Smooth muscle cell (in vitro differentiated cells): ENCODE results near the gene BEAN1. TPM values are rescaled to one million over a fixed set of nuclear protein-coding genes. Genes with fewer than 3 reads are reported as not detected.

Experiments
- DNase-seq: peaks from one replicate; lab custom pipeline; 2025; ENCODE audit not compliant: unreplicated experiment; lab: John Stamatoyannopoulos, UW
- H2AFZ ChIP-seq: fragments of 200-600 bp; sonication (generic); 2 replicates; pipeline ENCODE4 v1.6.0; 2016; ENCODE audit warnings: antibody characterized with exemption, low read depth, mild to moderate bottlenecking
- H3F3A ChIP-seq: fragments of 200-600 bp; sonication (generic); 2 replicates; pipeline ENCODE4 v1.6.0; 2017; ENCODE audit warnings: antibody characterized with exemption, low read depth
- H3K27ac ChIP-seq: fragments of 200-600 bp; sonication (generic); 2 replicates; pipeline ENCODE4 v1.5.1; 2016; ENCODE audit warnings: low read depth, mild to moderate bottlenecking
- H3K27me3 ChIP-seq: fragments of 200-600 bp; sonication (generic); 2 replicates; pipeline ENCODE4 v1.6.1; 2016; ENCODE audit warnings: low read depth, mild to moderate bottlenecking
- H3K36me3 ChIP-seq: fragments of 200-600 bp; sonication (generic); 2 replicates; pipeline ENCODE4 v1.5.1; 2016; ENCODE audit warnings: low read depth
- H3K4me1 ChIP-seq: fragments of 200-600 bp; sonication (generic); 2 replicates; pipeline ENCODE4 v1.5.1; 2016; ENCODE audit warnings: low read depth
- H3K4me2 ChIP-seq: fragments of 200-600 bp; sonication (generic); 2 replicates; pipeline ENCODE4 v1.6.0; 2016; ENCODE audit warnings: mild to moderate bottlenecking
- H3K4me3 ChIP-seq: fragments of 200-600 bp; sonication (generic); 2 replicates; pipeline ENCODE4 v1.5.1; 2016; ENCODE audit warnings: mild to moderate bottlenecking
- H3K79me2 ChIP-seq: fragments of 200-600 bp; sonication (generic); 2 replicates; pipeline ENCODE4 v1.6.0; 2016; ENCODE audit warnings: low read depth, mild to moderate bottlenecking
- H3K9ac ChIP-seq: fragments of 200-600 bp; sonication (generic); 2 replicates; pipeline ENCODE4 v1.6.0; 2016; ENCODE audit warnings: low read depth
- H3K9me3 ChIP-seq: fragments of 200-600 bp; sonication (generic); replicated peaks from 2 replicates; pipeline ENCODE4 v1.5.1; 2016; ENCODE audit warnings: low read depth
- H4K20me1 ChIP-seq: fragments of 200-600 bp; sonication (generic); 2 replicates; pipeline ENCODE4 v1.6.0; 2016; ENCODE audit warnings: low read depth
- WGBS: methylation state at CpG from one replicate; pipeline ENCODE4 v1.1.7; 2016; ENCODE audit warnings: low lambda C conversion rate; 5-methylcytosine and 5-hydroxymethylcytosine counted together
- polyA plus RNA-seq: library from polyadenylated mRNA; unstranded; fragments of >200 nt; fragmentation: Nextera tagmentation; extraction: Ambion mirVana; gene quantifications from 2 replicates; pipeline ENCODE4 v1.2.1, GENCODE V29; 2016
- total RNA-seq: library from RNA; depleted of rRNA; stranded (reverse); fragments of >200 nt; gene quantifications from 2 replicates; pipeline ENCODE4 v1.2.3, GENCODE V29; 2014
- TF ChIP-seq, protein P1 (sequence below): fragments of 200-600 bp; sonication (generic); IDR thresholded peaks from 2 replicates; pipeline ENCODE4 v1.5.1; 2017; ENCODE audit warnings: borderline replicate concordance, mild to moderate bottlenecking, antibody characterized with exemption; ENCODE audit not compliant: insufficient read depth, poor library complexity, severe bottlenecking

BEAN1 gene
- total and polyA plus RNA-seq, 2 experiments from 2014 or later, result 0.94 to 4.9 TPM

DNA sequence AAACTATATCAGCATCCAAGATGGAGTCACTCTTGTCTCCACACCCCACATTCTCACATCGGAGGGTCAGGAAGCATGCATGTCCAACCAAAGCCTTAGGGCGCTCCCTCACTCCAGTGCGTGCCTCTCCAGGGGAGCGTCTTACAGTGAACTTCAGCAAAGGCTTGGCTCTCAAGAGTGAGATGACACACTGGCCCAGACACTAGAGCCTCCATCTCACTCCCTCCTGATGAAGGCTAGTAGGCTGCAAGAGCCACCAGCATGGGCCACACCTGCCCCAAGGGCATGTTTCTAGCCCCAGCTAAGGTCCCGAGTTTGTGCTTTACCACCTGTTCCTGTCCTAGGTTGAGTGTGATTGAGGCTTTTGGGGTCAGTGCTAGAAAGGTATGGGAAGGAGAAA, 40.5 kb downstream of the BEAN1 start:
- peaks cover 11% of the 10 kb centered on the region for H3K27me3 ChIP-seq
- no peak overlapping the region for H3K9ac ChIP-seq
- H4K20me1 ChIP-seq, result no peaks in the 10 kb centered on the region
- H2AFZ ChIP-seq, result no peak overlapping the region
- no peak overlapping the region for H3K4me2 ChIP-seq
- no peaks in the 10 kb centered on the region for H3F3A ChIP-seq
- DNase-seq, result no peak
- H3K79me2 ChIP-seq, result no peaks in the 10 kb centered on the region
- H3K36me3 ChIP-seq, result no peaks in the 10 kb centered on the region
- 94% methylated on average over 5 of the region's 5 CpGs for WGBS
- no peak overlapping the region for H3K27ac ChIP-seq
- H3K4me1 ChIP-seq, result no peaks in the 10 kb centered on the region
- TF ChIP-seq, protein P1, sequence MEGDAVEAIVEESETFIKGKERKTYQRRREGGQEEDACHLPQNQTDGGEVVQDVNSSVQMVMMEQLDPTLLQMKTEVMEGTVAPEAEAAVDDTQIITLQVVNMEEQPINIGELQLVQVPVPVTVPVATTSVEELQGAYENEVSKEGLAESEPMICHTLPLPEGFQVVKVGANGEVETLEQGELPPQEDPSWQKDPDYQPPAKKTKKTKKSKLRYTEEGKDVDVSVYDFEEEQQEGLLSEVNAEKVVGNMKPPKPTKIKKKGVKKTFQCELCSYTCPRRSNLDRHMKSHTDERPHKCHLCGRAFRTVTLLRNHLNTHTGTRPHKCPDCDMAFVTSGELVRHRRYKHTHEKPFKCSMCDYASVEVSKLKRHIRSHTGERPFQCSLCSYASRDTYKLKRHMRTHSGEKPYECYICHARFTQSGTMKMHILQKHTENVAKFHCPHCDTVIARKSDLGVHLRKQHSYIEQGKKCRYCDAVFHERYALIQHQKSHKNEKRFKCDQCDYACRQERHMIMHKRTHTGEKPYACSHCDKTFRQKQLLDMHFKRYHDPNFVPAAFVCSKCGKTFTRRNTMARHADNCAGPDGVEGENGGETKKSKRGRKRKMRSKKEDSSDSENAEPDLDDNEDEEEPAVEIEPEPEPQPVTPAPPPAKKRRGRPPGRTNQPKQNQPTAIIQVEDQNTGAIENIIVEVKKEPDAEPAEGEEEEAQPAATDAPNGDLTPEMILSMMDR, result no peak
- no peak overlapping the region for H3K4me3 ChIP-seq
- H3K9me3 ChIP-seq, result no peaks in the 10 kb centered on the region

DNA sequence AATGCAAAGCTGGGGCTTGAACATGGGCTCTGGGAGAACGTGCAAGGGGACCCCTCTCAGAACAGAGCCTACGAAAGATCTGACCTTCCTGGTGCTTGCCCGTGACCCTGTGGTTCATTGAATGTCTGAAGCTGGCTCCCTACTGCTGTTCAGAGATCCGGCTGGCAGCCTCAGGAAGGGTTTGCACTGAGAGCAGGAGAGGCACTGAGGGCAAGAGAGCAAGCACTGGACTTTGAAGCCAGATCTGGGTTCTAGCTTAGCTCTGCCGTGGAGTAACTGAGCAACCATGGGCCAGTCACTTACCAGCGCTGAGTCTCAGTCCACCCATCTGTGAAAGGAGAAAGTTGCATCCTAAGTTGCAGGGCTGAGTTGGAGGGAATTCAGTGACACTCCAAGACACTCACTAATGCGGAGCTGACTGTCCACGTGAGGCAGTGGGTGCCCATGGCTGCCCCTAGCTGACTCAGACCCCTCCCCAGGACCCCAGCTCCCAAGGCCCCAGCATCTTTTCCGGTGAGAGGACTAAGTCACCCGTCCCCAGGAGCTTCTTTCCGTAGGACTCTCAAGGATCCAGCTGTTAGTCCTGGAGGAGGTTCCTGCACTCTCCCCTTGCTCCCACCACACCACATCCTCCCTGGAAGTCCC, 41.3 kb downstream of the BEAN1 start:
- TF ChIP-seq, protein P1, result no peak
- Histone ChIP-seq H3K27me3 (peaks cover 6% of the 10 kb centered on the region), H3K36me3 (no peaks in the 10 kb centered on the region), H3K4me2 (no peak overlapping the region), H3K4me1 (no peaks in the 10 kb centered on the region), H2AFZ (no peak overlapping the region), H3K4me3 (no peak overlapping the region), H3K9me3 (no peaks in the 10 kb centered on the region), H3K27ac (no peak overlapping the region), H3K9ac (no peak overlapping the region), H3K79me2 (no peaks in the 10 kb centered on the region), H3F3A (no peaks in the 10 kb centered on the region), H4K20me1 (no peaks in the 10 kb centered on the region)
- WGBS, result 92% methylated on average over 11 of the region's 11 CpGs
- DNase-seq, result no peak

DNA sequence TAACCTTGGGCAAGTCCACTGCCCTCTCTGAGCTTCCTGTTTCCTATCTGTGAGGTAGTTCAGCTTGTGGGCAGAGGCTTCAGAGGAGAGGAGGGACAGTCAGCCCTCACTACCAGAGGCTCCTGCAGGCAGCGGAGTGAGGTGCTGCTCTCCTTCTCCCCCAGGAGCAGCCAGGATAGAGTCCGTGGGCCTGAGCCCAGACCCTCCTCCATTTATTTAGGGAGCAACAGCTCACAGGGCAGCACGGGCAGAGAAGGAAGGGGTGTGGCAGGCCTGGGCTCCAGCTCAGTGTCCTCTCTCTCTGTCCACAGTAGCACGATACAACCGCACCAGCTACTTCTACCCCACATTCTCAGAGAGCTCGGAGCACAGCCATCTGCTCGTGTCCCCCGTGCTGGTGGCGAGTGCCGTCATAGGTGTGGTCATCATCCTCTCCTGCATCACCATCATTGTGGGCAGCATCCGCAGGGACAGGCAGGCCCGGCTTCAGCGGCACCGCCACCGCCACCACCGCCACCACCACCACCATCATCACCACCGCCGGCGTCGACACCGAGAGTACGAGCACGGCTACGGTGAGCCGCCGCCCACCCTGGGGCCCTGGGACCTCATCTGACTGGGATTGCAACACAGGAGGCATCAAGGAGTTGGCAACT, 42.3 kb downstream of the BEAN1 start:
- no peak overlapping the region for H3K9ac ChIP-seq
- no peak overlapping the region for H3K27ac ChIP-seq
- H3K4me2 ChIP-seq, result no peak overlapping the region
- H3K27me3 ChIP-seq, result peaks cover 4% of the 10 kb centered on the region
- no peaks in the 10 kb centered on the region for H3K79me2 ChIP-seq
- H3F3A ChIP-seq, result no peaks in the 10 kb centered on the region
- WGBS, result 96% methylated on average over 26 of the region's 26 CpGs
- no peaks in the 10 kb centered on the region for H3K36me3 ChIP-seq
- H3K4me3 ChIP-seq, result no peak overlapping the region
- TF ChIP-seq, protein P1, result no peak
- no peaks in the 10 kb centered on the region for H3K4me1 ChIP-seq
- H3K9me3 ChIP-seq, result no peaks in the 10 kb centered on the region
- no peaks in the 10 kb centered on the region for H4K20me1 ChIP-seq
- no peak for DNase-seq
- no peak overlapping the region for H2AFZ ChIP-seq

DNA sequence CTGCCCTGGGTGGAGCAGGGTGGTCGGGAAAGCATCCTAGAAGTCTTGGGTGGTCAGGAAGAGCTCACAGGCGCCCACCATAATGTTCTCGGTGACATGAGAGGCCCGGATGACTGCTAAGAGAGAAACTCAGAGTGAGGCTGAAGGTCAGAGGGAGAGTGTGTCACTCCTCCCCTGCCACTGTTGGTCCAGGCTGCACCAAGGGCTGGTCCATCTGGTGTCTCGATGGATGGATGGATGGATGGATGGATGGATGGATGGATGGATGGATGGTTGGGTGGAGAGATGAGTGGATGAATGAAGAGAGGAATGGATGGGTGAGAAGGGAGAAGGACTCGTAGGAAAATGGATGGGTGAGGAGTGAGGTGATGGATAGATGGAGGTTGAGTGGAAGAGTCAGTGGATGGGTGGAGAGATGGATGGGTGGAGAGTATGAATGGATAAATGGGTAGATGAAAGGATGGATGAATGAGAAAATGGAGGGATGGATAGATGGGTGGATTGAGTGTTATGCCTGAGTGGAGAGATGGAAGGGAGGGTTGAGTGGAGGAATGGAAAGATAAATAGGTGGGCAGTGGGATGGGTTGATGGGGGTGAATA, 43.0 kb downstream of the BEAN1 start:
- Histone ChIP-seq H3K79me2 (no peaks in the 10 kb centered on the region), H3F3A (no peaks in the 10 kb centered on the region), H3K4me2 (no peak overlapping the region), H2AFZ (no peak overlapping the region), H3K27me3 (peaks cover 5% of the 10 kb centered on the region), H3K27ac (no peak overlapping the region), H3K9me3 (no peaks in the 10 kb centered on the region), H3K9ac (no peak overlapping the region), H3K36me3 (no peaks in the 10 kb centered on the region), H3K4me1 (no peaks in the 10 kb centered on the region), H4K20me1 (no peaks in the 10 kb centered on the region), H3K4me3 (no peak overlapping the region)
- DNase-seq, result no peak
- 93% methylated on average over 6 of the region's 6 CpGs for WGBS
- TF ChIP-seq, protein P1, result no peak
